Parathyroid adenoma (tissue), 2 donors: ENCODE data around the gene PTCD1.

Experiments used
- H2AFZ ChIP-seq: fragments of 300-600 bp; sonication (generic); one replicate; pipeline ENCODE4 v1.7.0; 2017; ENCODE audit warnings: antibody characterized with exemption, mild to moderate bottlenecking
- H3K27ac ChIP-seq: fragments of 300-600 bp; sonication (generic); one replicate; pipeline ENCODE4 v1.7.0; 2017
- H3K27me3 ChIP-seq: fragments of 300-600 bp; sonication (generic); one replicate; pipeline ENCODE4 v1.7.0; 2017; ENCODE audit warnings: low read length; ENCODE audit not compliant: control insufficient read depth, insufficient read depth
- H3K36me3 ChIP-seq: fragments of 300-600 bp; sonication (generic); one replicate; pipeline ENCODE4 v1.7.0; 2017; ENCODE audit warnings: low read length; ENCODE audit not compliant: control insufficient read depth, insufficient read depth
- H3K4me1 ChIP-seq: fragments of 300-600 bp; sonication (generic); one replicate; pipeline ENCODE4 v1.7.0; 2017; ENCODE audit warnings: control low read depth
- H3K4me2 ChIP-seq: fragments of 300-600 bp; sonication (generic); one replicate; pipeline ENCODE4 v1.7.0; 2017; ENCODE audit warnings: low read length
- H3K4me3 ChIP-seq: fragments of 300-600 bp; sonication (generic); one replicate; pipeline ENCODE4 v1.7.0; 2017; ENCODE audit warnings: low read depth, low read length
- H3K79me2 ChIP-seq: fragments of 300-600 bp; sonication (generic); one replicate; pipeline ENCODE4 v1.7.0; 2017; ENCODE audit warnings: control low read depth
- H3K9ac ChIP-seq: fragments of 300-600 bp; sonication (generic); one replicate; pipeline ENCODE4 v1.7.0; 2017; ENCODE audit warnings: mild to moderate bottlenecking
- H3K9me3 ChIP-seq: fragments of 300-600 bp; sonication (generic); one replicate; pipeline ENCODE4 v1.7.0; 2017; ENCODE audit warnings: low read length; ENCODE audit not compliant: control insufficient read depth
- CTCF ChIP-seq: fragments of 300-600 bp; sonication (generic); IDR thresholded peaks from one replicate; pipeline ENCODE4 v1.7.0; 2017; ENCODE audit warnings: antibody characterized with exemption, mild to moderate bottlenecking
- donor health status: primary hyperparathyroidism.

Gene PTCD1

GRCh38 chr7:99422186-99422585 is 16.4 kb downstream of the PTCD1 start:
- Histone ChIP-seq H3K4me3 (no peak overlapping the region), H3K9ac (no peak overlapping the region), H3K36me3 (no peaks in the 10 kb centered on the region), H3K79me2 (peaks cover 7% of the 10 kb centered on the region), H3K4me2 (no peak overlapping the region), H3K27me3 (no peaks in the 10 kb centered on the region), H3K9me3 (no peaks in the 10 kb centered on the region), H3K4me1 (no peaks in the 10 kb centered on the region), H2AFZ (no peak overlapping the region), H3K27ac (no peak overlapping the region)
- TF ChIP-seq CTCF: no peak

GRCh38 chr7:99420986-99421385 is 17.6 kb downstream of the PTCD1 start:
- no peaks in the 10 kb centered on the region for H3K27me3 ChIP-seq
- H3K9me3 ChIP-seq: no peaks in the 10 kb centered on the region
- no peak overlapping the region for H2AFZ ChIP-seq
- H3K4me3 ChIP-seq: no peak overlapping the region
- TF ChIP-seq CTCF: no peak
- no peak overlapping the region for H3K9ac ChIP-seq
- H3K4me2 ChIP-seq: no peak overlapping the region
- H3K79me2 ChIP-seq: peaks cover 7% of the 10 kb centered on the region
- no peaks in the 10 kb centered on the region for H3K36me3 ChIP-seq
- H3K4me1 ChIP-seq: no peaks in the 10 kb centered on the region
- H3K27ac ChIP-seq: no peak overlapping the region

GRCh38 chr7:99420213-99420612 is 18.4 kb downstream of the PTCD1 start:
- H3K4me2 ChIP-seq: no peak overlapping the region
- no peak for TF ChIP-seq CTCF
- H3K27ac ChIP-seq: no peak overlapping the region
- H3K9ac ChIP-seq: no peak overlapping the region
- H3K79me2 ChIP-seq: peaks cover 10% of the 10 kb centered on the region
- H3K9me3 ChIP-seq: no peaks in the 10 kb centered on the region
- H3K4me1 ChIP-seq: no peaks in the 10 kb centered on the region
- no peak overlapping the region for H2AFZ ChIP-seq
- no peak overlapping the region for H3K4me3 ChIP-seq
- no peaks in the 10 kb centered on the region for H3K36me3 ChIP-seq
- no peaks in the 10 kb centered on the region for H3K27me3 ChIP-seq

- H3K79me2 ChIP-seq: peaks cover 12% of the 10 kb centered on the region
- H3K9me3 ChIP-seq: no peaks in the 10 kb centered on the region
- no peak overlapping the region for H2AFZ ChIP-seq
- H3K27ac ChIP-seq: no peak overlapping the region
- H3K4me3 ChIP-seq: no peak overlapping the region
- H3K36me3 ChIP-seq: no peaks in the 10 kb centered on the region
- no peaks in the 10 kb centered on the region for H3K27me3 ChIP-seq
- H3K4me2 ChIP-seq: no peak overlapping the region
- no peak overlapping the region for H3K9ac ChIP-seq
- no peak for TF ChIP-seq CTCF
- H3K4me1 ChIP-seq: no peaks in the 10 kb centered on the region
Measured at GRCh38 chr7:99419323-99420021, 19.1 kb downstream of the PTCD1 start.

GRCh38 chr7:99418260-99418659 is 20.3 kb downstream of the PTCD1 start:
- Histone ChIP-seq H2AFZ (no peak overlapping the region), H3K27ac (no peak overlapping the region), H3K36me3 (no peaks in the 10 kb centered on the region), H3K27me3 (no peaks in the 10 kb centered on the region), H3K9me3 (no peaks in the 10 kb centered on the region), H3K4me1 (no peaks in the 10 kb centered on the region), H3K9ac (no peak overlapping the region), H3K79me2 (peaks cover 12% of the 10 kb centered on the region), H3K4me3 (no peak overlapping the region), H3K4me2 (no peak overlapping the region)
- TF ChIP-seq CTCF: no peak
